ENCODE results near the gene RAB9B.
"Not testable (repeated sequence)": the region's sequence is repeated elsewhere in the genome, so short reads cannot be mapped to it uniquely, and the experiment has no call there.

The RAB9B gene

DNA sequence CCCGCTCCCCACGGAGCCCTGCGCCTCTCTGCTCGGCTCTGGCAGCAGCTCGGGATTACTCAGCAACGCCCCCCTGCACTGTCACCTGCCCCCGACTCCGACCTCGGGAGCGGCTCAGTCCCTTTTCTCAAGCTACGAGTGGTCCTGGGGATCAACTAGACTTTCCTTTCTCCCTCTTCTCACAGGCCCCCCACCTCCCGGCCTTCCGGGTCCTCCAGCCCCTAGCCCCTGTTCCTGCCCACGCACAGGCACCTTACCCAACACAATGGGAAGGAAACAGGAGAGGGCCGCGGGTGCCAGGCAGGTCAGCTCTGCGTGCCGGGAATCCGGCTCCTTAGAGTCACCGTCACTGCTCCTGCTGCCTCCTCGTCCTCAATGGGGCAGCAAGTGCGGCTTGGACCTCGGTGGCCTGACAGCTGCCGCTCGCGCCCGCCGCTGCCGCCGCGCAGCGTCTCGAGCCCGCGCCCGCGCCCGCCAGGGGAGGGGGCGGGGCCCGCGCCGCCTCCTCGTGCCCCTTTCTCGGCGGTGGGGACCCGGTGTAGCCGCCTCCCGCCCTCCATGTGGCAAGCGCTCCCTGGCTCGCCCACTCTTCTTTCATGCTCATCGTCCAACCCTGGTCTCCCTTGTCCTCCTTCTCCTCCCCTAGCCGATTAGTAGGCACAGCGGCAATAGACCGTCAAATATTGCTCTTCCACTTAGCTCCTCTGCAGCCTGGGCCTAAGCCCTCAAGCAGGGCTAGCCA, at the start of gene RAB9B:
Gene RAB9B (minus strand): TSS at position 455 of the 742 bp plus-strand sequence. CDS start 6,473 bp downstream, outside the sequence.
- no peak for DNase-seq (ENCODE audit: low read depth)

GRCh38 chrX:103879339-103879738, 47.3 kb upstream of the RAB9B start:
- DNase-seq (ENCODE audit: low read depth), result no peak

DNA sequence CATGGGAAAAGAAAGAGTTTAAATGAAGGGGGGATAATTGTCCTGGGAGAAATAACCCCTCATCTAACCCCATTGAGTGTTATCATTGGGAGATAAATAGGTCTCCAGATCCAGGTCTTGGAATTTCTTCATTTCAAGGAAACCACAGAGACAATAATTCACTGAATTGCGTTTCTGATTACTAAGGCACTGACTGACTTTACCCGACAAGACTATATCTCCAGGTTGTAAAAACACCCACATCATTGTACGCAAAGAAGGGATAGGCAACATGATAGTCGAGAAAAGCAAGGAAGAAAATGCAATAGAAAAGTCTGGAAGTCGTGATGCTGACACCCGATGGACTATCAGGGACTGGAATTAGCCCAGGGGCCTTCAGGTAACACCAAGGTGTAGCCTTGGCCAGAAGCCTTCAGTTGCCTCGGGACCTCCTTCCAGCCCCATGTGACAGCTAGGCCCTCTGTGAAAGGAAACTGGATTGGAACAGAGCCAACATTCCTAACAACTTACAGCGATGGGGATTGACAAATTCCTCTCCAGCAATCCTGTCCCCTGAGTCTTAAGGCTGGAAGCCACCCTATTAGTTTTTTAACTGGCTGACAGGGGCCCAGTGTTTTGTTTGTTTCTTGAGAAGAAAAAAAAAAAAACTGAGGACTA, 46.5 kb upstream of the RAB9B start:
- peak; percentile 20 for DNase-seq (ENCODE audit: low read depth)

DNA sequence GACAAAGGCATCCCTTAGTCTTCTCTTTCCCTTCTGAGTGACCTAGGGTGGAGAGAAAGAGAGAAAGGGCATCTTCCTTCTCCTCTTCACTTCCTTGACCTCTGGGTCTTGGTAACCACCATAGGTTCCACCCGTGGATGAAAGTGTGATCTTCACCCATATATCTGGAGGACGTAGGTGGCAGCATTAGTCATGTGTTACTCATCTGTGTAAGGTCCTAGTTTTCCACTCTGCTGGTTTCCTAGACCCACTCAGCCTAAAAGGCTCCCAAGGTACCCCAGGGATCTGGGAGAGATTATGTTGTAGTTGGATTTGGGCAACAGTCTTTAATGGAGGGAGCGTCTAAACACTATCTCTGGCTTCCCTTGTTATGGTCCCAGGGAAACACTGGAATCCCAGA, 45.5 kb upstream of the RAB9B start:
- DNase-seq (ENCODE audit: low read depth), result no peak

- DNase-seq (ENCODE audit: low read depth), result no peak
These were observed 33.0 kb upstream of the RAB9B start for GRCh38 chrX:103864886-103865534.

DNA sequence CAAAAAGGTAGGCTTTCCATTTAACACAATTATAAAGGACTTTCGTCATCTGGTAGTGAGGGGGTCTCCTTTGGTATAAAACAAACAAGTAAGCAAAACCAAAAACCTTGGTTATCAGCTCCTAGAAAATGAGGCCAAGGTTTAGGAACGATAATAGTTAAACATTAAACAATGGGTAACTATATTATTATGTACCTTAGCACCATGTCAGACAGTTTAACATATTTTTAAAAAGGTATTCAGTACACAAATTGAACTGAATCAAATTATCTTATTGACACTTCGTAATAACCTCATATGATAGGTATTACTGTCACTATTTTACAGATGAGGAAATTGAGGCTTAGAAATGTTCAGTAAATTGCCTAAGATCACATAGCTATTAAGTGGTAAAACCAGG, 32.1 kb upstream of the RAB9B start:
- DNase-seq (ENCODE audit: low read depth), result no peak

DNA sequence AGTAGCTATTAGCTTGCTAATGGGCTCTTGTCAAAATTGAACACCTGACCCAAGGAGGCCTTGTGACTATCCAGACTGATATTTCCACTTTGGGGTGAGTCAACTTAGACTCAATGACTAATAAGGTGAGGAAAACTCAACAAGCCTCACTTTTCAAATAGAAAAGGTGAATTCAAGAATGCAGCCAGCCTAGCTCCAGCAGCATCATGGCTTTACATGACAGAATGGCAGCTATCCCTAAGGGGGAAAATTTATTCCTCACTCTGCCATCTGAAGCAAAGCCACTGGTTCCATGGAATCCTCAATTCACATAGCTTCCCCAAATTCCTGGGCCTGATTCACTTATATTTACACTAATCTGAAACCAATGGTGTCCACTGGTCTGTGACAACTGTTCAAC, 29.1 kb upstream of the RAB9B start:
- no peak for DNase-seq (ENCODE audit: low read depth)

GRCh38 chrX:103849558-103849957, 17.5 kb upstream of the RAB9B start:
- no peak for DNase-seq (ENCODE audit: low read depth)

DNA sequence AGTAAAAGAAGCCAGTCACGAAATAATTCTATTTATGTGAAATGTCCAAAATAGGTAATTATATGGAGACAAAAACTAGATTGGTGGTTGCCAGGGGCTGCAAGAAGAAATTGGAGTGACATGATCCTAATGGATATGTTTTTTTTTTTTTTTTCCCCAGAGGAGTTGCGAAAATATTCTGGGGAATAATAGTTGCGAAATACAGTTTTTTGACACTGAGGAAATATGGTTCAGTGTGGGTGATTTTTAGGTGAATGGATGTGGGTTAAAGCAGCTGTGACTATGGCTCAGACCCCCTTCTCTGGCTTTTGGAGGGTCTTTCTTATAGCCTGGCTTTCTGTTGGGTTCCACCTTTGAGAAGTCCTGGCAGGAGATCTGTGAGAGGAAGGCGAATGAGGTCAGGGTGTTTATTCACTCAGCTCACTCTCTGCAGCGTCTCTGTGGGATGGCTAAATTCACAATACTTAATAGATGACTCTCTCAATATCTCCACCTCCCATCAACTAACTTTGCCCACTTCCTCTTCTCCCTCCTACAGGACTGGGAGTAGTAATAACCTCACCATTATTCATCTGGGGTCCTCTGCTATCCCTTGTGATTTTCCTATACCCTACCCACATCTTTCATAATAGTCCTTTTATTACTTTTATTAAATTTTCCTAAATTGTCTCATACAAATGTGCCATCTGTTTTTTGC, 15.3 kb upstream of the RAB9B start:
- DNase-seq (ENCODE audit: low read depth), result no peak

GRCh38 chrX:103846386-103846785, 14.3 kb upstream of the RAB9B start:
- no peak for DNase-seq (ENCODE audit: low read depth)

DNA sequence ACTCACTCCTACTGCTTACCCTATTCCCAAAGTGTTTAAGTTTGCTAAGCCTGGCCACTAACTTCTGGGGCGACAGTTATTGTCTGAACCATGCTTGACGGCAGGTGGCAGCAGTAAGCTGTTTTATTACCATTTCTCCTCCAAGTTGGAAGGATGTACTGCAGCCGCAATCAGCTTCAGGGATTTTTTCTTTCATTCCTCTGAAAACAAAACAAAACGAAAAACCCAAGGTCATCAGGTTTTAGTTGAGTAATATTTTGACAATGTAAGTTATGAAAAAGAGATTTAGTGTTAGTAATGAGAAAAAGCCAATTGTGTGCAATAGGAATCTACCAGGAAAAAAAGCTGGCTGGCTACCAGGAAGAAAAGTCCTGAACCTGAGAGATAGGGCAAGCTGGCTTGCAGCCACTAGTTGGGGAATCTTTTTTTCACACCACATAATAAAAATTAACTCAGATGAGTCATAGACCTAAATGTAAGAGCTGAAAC, 13.2 kb upstream of the RAB9B start:
- peak; percentile 59 for DNase-seq (ENCODE audit: low read depth)

DNA sequence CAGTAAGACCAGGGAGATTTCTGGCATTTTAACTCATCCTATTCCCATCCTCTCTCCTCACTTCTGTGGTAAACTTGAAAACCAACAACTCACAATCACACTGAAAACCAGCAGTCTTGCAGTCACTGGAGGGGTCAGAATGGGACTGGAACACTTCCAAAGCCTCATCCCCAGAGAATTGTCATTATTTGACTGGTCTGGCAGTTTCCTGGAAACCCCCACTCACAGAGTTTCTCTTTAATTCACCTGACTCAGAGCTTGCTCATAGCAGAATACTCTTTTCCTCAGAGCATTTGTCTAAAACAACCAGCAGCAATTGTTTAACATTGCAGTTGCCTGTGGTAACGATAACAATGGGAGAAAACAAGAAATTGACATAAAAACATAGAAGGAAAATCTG, 7.3 kb upstream of the RAB9B start:
- no peak for DNase-seq (ENCODE audit: low read depth)

DNA sequence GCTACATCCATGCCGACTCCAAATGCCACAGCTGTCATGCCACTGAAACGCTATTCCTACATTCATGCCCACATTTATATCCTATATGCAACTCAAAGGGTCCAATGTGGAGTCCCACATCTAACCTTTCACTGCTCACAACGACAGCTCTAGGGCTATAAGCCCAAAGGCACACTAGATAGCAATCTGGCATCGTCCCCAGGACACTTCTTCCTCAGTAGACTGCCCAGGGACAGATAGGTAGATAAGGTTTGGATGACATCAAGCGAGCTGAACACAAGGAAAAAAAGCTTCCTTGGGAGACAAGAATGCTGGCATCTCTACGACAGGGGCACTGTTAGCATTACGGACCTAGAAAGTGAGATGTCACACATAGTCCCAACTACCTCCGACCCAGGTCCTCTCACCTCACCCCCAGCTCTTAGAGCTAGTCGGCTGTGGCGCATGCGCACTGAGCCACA, 685 bp downstream of the RAB9B start:
- DNase-seq (ENCODE audit: low read depth), result no peak

DNA sequence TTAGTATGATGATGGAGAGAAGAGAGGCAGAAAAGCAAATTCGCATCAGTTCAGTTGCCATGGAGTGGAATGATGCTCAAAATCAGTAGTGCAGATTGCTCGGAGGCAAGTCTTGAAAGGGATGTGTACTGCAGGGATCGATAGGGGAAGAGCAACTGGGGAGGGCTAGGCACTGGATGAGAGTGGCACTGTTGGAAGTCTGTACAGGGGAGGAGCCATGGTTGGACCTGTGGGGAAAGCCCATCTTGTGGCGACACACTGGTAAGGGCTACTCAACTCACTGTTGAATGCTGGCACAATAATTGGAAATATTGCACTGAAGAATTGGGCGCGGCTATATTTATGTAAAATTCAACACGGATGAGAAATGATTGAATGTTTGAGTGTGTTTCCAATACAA, 1.2 kb downstream of the RAB9B start:
- no peak for DNase-seq (ENCODE audit: low read depth)

- no peak for DNase-seq (ENCODE audit: low read depth)
These were observed 3.5 kb downstream of the RAB9B start for GRCh38 chrX:103828529-103828928.

GRCh38 chrX:103825881-103826280, 6.2 kb downstream of the RAB9B start:
- no peak for DNase-seq (ENCODE audit: low read depth)

DNA sequence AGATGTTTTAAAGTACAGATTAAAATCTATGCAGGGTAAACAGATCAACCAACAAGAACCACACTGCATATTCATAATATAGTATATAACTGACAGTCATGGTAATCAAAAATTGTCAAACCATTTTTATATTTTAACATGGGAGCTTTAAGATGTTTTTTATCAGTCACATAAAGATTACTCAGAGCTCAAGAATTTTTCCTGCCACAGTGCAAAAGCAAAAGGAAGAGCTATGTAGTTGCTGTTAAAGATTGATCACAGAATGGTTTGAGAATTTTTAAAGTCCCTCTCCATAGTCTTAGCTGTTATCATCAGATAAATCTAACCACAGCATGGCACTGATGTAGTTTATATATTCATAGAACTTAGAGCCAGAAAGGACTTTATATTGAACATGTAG, 8.5 kb downstream of the RAB9B start:
- DNase-seq (ENCODE audit: low read depth), result no peak

GRCh38 chrX:103820802-103821201, 11.3 kb downstream of the RAB9B start:
- DNase-seq (ENCODE audit: low read depth), result not testable (repeated sequence)

- DNase-seq (ENCODE audit: low read depth), result no peak
These were observed 13.0 kb downstream of the RAB9B start for GRCh38 chrX:103818842-103819619.

DNA sequence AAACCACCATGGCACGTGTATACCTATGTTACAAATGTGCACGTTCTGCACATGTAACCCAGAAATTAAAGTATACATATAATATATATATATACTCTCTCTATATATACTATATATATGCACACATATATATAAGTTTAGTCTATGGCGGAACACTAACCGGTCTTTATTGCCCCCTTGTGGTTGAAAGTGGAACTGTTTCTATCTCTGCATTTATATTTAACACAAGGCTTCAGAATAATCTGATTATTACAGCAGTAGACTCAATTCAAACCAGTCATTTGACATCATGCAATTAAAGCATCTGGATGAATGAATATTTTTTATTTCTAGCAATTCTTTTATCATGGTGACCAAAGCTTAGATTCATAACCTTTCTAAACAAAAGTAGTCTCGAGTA, 14.6 kb downstream of the RAB9B start:
- DNase-seq (ENCODE audit: low read depth), result no peak

- not testable (repeated sequence) for DNase-seq (ENCODE audit: low read depth)
These were observed 15.0 kb downstream of the RAB9B start for GRCh38 chrX:103817101-103817500.

GRCh38 chrX:103811858-103812257, 20.2 kb downstream of the RAB9B start:
- DNase-seq (ENCODE audit: low read depth), result no peak
